Measurements from ENCODE around the gene HAPSTR1.

GRCh38 chr16:9053006-9053601 lies 38.3 kb upstream of the HAPSTR1 start:
- TF ChIP-seq CTCF (conservative IDR thresholded peaks at IDR 0.05) (no peak), EZH2 (IDR thresholded peaks at IDR 0.05; ENCODE audit: low read depth) (no peak)

All from PC-9 (cell line).